GM18526 (cell line): ENCODE results near the gene TMC1.

Source experiments
- POLR2A ChIP-seq: IDR thresholded peaks from 3 replicates; pipeline ENCODE4 v1.6.1; 2011; ENCODE audit not compliant: insufficient read length; ENCODE audit errors: extremely low read depth

The TMC1 gene

GRCh38 chr9:72524820-72525540 lies 3.6 kb downstream of the TMC1 start:
- no peak for TF ChIP-seq POLR2A

- TF ChIP-seq POLR2A, result no peak
Measured at GRCh38 chr9:72526901-72527800, 5.7 kb downstream of the TMC1 start.

GRCh38 chr9:72527801-72528195 lies 6.4 kb downstream of the TMC1 start:
- no peak for TF ChIP-seq POLR2A

- no peak for TF ChIP-seq POLR2A
Measured at GRCh38 chr9:72529531-72529930, 8.1 kb downstream of the TMC1 start.

- TF ChIP-seq POLR2A, result no peak
Measured at GRCh38 chr9:72533322-72533721, 11.9 kb downstream of the TMC1 start.

GRCh38 chr9:72534931-72535330 lies 13.5 kb downstream of the TMC1 start:
- TF ChIP-seq POLR2A, result no peak

- TF ChIP-seq POLR2A, result no peak
Measured at GRCh38 chr9:72537011-72537545, 15.7 kb downstream of the TMC1 start.

GRCh38 chr9:72537671-72538070 lies 16.3 kb downstream of the TMC1 start:
- no peak for TF ChIP-seq POLR2A

- no peak for TF ChIP-seq POLR2A
Measured at GRCh38 chr9:72538921-72539702, 17.7 kb downstream of the TMC1 start.

- TF ChIP-seq POLR2A, result no peak
Measured at GRCh38 chr9:72539824-72540347, 18.5 kb downstream of the TMC1 start.

GRCh38 chr9:72540348-72540873 lies 19.0 kb downstream of the TMC1 start:
- no peak for TF ChIP-seq POLR2A

- no peak for TF ChIP-seq POLR2A
Measured at GRCh38 chr9:72542917-72543316, 21.5 kb downstream of the TMC1 start.

- TF ChIP-seq POLR2A, result no peak
Measured at GRCh38 chr9:72551306-72551705, 29.9 kb downstream of the TMC1 start.

- no peak for TF ChIP-seq POLR2A
Measured at GRCh38 chr9:72552356-72552755, 30.9 kb downstream of the TMC1 start.

- no peak for TF ChIP-seq POLR2A
Measured at GRCh38 chr9:72554221-72554641, 32.8 kb downstream of the TMC1 start.
